HG02588 (cell line): ENCODE measurements around the gene LEP.

ENCODE experiments used
- ATAC-seq: cut with Tn5 transposase; IDR thresholded peaks from one replicate; pipeline ENCODE4 v1.9.1; 2021; ENCODE audit warnings: mild to moderate bottlenecking, moderate library complexity; ENCODE audit not compliant: unreplicated experiment

Gene LEP

DNA sequence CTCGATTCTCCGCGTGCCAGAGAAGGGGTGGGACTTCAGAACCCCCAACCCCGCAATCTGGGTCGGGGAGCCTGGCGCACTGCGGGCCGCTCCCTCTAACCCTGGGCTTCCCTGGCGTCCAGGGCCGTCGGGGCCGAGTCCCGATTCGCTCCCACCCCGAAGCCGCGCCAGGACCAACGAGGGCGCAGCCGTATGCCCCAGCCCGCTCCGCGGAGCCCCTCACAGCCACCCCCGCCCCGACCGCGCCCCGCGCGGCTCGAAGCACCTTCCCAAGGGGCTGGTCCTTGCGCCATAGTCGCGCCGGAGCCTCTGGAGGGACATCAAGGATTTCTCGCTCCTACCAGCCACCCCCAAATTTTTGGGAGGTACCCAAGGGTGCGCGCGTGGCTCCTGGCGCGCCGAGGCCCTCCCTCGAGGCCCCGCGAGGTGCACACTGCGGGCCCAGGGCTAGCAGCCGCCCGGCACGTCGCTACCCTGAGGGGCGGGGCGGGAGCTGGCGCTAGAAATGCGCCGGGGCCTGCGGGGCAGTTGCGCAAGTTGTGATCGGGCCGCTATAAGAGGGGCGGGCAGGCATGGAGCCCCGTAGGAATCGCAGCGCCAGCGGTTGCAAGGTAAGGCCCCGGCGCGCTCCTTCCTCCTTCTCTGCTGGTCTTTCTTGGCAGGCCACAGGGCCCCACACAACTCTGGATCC lies at the start of gene LEP:
LEP (plus strand) TSS at position 583 of the 691 bp plus-strand sequence. CDS start 10,741 bp downstream, outside the sequence.
- no peak for ATAC-seq

DNA sequence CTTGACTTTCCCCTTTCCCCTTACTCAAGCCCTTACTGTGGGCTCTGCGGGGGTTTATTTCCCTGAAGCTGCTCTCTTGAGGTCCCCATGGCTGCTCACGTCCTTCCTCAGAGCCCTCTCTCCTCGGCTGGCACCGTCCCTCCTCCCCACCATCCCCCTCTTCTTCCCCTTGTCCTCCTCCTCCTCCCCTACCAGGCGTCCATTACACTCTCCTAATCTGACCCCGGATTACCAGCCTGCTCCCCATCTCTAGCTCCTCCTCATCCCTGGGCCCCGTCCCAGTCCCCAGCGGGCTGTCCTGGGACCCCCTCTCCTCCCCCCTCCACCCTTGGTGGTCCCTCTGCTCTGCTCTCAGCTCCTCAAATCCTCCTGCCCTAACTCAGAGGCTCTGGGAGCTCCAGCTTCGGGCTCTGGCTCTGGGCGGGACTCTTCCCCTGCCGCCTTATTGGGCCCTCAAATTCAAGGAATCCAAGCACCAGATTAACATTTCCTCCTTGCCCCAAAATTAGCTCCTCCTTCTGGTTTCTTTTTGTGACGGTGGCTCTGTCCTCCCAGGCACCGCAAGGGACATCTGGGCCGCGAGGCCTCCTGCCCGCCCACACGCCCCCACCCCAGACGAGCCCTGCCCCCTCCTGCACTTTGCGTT lies 48.5 kb upstream of the LEP start:
- no peak for ATAC-seq

DNA sequence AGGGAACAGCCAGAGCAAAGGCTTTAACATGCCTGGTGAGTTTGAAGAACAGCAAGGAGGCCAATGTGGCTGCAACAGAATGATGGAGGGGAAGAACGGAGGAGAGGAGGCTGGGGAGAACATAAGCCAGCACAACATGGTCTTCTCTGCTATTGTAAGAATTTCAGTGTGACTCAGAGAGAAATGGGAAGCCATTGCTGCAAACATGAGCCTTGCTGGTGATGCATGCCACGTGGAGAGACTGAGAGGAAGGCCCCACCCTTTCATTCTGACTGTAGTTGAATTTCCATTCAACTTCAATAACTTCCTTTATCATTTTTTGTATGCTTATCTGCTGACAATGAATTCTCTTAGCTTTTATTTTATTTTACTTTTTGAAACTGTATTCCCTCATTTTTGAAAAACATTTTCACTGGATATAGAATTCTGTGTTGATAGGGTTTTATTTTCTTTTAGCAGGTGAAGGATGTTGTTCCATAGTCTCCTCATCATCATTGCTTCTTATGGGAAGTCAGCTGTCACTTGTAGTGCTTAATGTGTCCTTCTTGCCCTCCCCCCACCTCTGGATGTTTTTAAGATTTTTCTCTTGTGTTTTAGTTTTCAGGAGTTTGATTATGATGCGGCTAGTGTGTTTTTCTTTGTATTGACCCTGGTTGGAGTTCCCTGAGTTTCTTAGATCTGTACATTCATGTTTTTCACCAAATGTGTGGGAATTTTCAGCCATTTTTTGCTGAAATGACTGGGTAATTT lies 46.4 kb upstream of the LEP start:
- ATAC-seq = no peak

DNA sequence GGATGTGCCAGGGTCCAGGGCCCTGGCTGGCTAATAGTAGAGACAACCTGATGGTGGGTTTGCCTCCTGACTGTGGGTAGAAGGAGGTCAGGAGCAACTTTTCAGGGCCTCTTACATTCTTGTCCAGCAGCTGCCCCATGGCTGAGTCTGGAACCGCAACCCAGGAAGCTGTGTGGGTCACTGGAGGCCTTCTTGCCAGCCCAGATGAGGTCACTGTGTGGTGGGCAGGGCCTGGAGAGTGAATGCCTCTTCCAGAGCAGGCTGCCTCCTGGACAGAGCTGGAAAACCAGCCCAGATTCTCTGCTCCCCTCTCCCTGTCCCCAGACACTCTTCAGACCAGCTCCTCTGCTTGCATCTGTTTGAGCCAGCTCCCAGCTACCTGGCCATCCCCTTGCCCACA lies 43.5 kb upstream of the LEP start:
- no peak for ATAC-seq

DNA sequence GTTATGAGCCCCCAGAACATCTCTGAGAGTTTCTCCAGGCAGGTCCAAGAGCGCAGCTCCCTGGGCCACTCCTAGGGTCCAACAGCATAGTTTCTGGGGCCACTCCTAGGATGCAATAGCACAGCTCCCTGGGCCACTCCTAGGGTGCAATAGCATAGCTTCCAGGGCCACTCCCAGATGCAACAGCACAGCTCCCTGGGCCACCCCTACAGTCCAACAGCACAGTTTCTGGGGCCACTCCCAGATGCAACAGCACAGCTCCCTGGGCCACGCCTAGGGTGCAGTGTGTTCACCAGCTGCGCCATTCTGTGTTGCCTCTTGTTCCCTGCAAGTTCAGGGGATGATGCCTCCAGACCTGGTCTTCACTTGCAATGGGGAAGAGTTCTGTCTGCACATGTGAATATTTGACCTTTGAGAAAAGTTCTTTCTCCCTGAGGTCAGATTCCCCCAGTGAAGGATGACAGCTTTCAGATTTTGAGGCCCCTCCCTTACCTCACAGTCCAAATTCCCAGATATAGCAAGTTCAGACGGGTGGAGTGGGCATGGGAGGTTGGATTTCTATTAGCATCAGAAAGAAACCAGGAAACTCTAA lies 43.0 kb upstream of the LEP start:
- ATAC-seq = no peak

DNA sequence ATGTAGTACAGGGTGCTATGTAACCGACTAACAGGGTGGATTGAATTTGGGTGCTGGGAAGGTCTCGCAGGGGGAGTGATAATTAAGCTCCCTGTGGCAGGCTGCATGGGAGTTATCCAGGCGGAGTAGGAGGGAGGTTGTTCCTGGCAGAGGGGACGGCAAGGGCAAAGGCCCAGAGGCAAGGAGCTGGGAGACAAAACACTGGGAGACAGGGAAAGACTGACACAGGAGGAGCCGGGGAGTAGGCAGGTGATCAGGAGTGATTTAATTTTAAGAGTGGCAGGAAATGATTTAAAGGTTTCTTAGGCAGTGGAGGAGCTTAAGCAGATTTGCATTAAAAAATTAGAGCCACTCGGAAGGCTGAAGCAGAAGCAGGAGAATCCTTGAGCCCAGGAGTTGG lies 40.7 kb upstream of the LEP start:
- ATAC-seq = no peak

DNA sequence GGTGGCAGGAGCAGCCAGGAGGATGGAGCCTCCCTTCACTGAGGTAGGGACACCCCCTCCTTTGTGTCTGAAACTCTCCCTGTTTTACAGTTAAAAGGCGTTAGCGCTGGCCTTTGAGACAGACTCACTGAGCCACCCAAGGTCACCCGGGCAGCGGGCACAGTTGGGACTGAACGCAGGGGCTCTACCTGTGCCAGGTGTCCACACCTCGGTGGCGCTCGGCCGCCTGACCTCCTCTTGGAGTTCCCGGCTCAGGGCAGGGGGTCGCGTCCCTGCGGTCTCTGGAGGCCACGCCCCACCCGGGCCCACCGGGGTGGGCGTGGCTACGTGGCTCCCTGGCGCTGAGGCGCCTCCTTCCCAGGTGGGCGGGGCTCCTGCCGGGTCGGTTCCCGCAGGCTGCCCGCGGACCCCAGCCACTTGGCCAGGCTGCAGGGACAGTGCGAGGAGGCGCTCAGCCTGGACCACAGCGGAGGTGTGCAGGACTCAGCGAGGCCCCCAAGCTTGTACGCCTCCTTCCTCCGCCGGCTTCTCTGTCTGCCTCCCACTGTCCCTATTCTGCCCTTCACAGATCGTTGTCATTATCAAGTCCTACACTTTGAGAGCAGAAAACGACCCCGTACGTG lies 39.9 kb upstream of the LEP start:
- no peak for ATAC-seq

DNA sequence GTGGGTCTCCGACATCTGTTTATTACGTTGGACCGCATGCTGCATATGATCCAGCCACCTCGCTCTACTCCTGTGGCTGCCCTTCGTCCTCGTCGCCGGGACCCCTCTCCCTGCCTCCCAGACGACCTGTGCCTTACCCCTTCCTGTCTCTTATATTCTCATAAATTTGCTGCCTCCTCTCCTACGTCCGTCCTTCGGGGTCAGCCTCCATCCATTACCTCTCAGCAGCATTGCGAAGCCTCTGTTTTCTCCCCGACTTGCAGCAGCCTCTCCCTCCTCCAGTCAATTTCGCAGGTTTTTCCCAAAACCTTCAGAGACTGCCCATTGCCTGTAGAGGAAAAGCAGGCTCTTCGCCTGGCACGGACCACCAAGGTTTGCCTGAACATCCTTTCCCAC lies 39.4 kb upstream of the LEP start:
- no peak for ATAC-seq

DNA sequence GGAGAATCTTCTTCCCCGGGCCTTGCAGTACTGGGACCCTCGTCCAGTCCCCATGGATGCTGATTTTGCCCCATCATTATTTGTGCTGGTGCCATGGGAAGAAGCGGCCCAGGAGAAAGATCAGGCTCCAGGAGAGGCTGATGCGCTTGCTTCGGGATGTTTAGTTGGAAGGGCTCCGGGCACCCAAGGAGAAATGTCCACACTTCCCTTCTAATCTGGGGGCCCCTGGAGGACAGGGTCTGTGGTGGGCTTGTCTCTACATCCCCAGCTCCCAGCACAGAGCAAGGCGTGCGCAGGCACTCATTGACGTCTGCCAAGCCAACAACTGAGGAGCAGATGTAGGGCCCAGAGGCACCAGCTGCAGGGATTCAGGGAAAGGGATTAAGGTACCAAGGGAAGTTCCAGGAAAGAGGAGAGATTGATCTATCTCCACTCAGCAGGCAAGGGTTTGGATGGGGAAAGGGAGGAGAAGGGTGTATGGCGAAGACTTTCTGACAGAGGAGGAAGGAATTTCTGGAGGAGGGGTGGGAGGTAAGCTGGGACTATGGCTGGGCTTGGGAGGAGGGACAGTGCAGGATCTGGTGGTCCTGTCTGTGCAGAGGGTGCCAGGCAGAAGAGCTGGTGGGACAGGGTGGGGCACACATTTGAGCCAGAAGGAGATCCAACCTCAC lies 38.7 kb upstream of the LEP start:
- ATAC-seq = no peak

DNA sequence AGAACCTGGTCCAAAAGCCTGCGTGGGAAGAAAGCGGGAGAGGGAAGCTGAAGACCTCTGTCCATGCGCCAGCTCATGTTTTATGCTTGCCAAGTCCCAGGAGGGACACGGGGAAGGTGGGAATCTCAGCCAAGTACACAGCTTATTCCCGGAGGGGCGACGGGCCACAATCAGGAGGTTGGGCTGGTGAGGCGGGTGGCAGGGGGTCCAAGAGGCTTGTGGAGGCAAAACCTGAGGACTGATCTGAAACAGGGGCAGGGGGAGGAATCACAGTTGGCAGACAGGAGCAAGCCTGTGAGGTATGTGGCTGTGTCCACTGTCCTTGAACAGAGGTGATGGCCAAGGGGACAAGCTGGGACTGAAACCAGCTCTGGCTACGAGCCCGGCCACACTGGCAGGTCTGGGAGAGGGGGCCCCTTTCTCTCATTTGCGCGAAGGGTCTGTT lies 38.0 kb upstream of the LEP start:
- ATAC-seq = no peak

DNA sequence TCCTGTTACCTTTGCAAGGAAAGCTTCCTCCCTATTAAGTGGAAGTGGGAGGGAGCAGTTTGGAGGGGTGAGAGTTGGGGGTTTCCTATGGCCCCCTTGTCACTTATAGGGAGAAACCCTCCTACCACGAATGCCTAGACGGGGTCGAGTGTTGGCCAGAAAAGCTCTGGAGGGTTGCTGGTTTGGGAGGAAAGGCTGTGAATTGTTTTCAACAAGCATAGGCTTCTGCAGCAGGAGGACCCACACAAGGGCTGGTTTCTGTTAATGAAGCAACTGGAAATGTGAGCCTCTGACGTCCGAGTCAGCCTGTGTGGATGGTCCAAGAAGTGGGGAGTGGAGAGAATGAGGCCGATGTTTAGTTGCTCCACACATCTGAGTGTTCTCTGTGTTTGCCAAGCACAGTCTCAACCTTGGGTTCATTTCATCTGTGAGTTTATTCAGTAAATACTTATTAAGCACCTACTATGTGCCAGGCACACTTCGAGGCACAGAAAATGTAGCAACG lies 37.3 kb upstream of the LEP start:
- no peak for ATAC-seq

DNA sequence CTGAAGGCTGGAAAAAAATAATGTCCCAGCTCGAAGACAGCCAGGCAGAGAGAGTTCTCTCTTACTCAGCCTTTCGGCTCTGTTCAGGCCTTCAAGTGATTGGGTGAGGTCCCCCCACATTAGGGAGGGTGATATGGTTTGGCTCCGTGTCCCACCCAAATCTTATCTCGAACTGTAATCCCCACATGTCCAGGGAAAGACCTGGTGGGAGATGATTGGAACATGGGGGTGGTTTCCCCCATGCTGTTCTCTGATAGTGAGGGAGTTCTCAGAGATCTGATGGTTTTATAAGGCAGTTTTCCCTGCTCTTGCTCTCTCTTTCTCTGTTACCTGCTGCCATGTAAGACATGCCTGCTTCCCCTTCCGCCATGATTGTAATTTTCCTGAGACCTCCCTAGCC lies 36.6 kb upstream of the LEP start:
- ATAC-seq = no peak

DNA sequence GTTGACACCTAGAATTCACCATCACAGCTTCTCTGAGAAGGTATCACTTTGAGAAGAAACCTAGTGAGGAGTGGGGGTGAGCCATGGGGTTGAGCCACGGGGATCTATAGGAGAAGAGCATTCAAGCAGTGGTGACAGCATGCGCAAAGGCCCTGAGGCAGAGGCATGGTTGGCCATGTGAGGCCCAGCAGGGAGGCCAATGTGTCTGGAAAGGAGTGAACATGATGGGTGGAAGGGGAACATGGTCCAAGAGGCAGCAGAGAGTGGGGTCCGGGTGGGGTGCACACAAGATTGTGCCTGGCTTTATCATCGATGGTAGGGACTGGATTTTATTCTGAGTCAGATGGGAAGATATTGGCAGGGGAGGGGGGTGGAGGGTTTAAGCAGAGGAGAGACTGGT lies 36.0 kb upstream of the LEP start:
- no peak for ATAC-seq

DNA sequence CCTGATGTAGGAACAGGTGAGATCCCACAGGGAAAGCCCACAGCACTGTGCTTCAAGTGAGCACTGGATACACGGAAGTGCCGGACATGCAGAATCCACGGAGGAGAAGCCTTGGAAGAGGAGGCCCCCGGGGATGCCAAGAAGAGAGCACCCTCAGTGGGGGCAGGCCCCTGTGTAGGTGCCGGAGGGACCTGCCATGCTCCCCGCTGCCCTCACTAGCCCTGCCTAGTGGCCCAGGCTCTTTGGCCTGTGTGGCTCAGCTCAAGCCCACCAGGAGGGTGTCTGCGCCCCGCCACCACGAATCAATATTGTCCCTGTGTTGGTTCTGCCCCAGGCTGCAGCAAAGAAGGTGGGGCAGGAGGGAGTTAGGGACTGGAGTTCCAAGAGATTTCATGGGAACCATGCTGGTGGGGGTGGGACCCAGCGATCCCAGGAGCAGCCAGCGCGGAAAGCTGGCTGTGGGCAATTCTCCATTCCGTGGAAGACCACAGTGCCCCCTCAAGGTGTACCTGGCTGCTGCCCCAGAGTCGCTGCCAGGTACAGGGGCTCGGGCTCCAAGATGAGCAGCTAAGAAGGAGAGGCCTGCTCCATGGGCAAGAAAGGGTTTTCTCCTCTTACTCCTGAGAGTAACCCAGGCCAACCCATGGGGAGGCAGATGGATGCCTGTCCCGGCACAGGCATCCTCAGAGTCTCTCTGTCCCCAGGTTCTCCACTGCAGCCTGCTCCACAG lies 34.9 kb upstream of the LEP start:
- no peak for ATAC-seq

DNA sequence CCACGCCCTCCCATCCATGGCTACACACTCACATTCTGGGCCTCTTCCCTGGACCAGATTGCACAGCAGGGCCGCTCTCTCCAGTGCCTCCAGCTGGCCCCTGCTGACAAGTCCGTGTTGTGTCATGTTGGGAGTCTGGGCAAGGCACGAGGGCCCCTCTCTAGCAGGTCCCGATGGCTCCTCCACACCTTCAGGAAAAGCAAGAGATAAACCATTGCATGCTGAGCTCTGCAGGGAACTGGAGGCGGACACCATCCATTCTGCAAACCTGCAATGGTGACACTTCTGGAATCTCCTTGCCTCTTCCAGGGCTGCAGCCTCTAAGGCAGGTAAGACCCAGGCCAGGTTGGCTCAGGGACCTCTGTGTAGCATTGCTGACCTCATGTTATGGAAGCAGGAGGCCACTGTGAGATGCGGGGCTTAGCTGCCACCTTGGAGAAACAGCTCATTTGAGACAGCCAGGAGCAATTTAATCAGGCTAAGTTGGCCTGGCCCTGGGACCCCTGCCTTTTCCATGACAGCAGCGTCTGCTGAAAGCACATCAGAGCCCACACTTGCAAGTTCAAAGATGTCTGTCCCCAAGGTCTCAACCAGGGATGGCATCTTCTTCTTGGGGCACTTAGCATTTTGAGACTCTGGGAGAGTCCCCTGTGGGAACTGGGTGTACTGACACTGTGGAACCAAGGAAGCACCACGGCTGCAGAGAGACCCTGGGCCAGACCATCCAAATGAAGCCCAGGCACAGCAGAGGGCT lies 34.2 kb upstream of the LEP start:
- ATAC-seq = no peak

DNA sequence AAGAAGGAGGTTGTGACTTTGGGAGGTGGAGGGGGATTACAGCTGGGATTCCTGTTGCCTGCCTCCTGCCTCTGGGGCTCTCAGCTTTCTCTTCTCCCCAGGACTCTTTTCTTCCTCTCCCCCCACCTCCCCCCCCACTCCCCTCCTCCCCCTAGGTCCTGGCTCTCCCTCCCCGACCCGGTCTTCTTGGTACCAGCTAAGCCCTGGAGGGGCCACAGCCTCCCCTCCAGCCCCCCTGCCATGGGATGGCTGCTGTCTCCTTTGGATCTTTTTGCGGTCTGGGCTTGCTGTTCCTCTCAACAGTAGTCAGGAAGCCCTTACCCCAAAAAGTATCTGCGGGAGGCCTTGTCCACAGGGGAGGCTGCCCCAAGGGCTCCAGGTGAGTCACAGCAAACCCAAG lies 33.5 kb upstream of the LEP start:
- ATAC-seq = no peak

DNA sequence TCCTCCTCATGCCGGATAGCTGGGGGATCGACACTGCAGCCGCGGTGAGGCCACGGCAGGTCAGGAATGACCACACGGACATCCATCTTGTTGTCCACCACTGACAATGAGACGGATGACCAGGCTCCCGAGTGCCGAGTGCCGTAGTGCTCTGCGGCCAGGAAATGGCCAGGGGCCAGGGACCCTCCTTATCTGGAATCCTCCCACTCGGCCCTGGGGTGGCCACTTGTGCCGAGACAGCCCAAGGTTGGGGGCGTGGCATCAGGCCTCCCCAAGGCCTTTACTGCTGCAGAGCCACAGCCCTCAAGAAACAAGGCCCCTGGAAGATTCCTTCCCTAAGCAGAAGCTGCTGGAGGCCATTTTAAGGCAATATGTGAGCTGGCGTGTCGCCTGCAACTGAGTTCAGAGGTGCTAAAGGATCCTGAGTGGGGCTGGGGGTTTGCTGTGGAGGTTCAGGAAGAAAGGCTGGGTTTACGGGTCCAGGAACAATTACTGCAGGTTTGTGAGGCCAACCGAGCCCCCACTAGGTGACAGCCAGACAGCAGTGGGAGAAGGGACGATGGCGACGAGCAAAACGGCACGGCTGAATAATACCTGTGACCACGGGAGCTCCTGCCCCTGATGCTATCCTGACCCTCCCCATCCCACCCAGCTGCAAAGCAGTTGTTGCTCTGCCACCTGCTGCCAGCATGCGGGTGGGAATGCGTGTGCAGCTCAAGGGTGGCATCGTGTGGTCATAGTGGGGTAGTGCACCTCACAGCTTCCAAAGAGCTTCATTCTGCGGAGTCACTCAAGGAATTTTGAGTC lies 31.6 kb upstream of the LEP start:
- ATAC-seq = peak; percentile 63

DNA sequence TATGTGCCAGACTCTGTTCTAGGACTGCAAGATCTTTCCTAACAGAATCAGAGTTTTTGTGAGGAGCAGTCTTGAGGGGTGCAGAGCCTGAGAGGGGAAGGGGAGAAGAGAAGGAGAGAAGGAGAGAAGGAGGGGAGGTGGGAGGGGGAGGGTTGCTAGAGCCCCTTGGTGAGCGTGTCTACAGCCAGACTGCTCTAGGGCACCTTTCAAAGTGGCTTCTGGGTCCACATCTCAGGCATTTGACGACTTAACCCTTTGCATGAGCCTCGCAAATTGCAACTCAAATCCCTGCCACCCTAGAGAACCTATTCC lies 31.1 kb upstream of the LEP start:
- ATAC-seq = no peak
